Esophagus muscularis mucosa (tissue), 3 donors: ENCODE data around the gene HOXC11.

Experiments used
- POLR2A ChIP-seq: fragments of 450-650 bp; IDR thresholded peaks from one replicate; pipeline ENCODE4 v1.6.1; 2017; ENCODE audit warnings: antibody characterized with exemption, moderate library complexity, mild to moderate bottlenecking, low read depth
- POLR2AphosphoS5 ChIP-seq, 2 donors: sonication (generic); formaldehyde crosslinking; IDR thresholded peaks; one replicate each; pipeline ENCODE4 v1.6.1; 2017; ENCODE audit warnings: antibody characterized with exemption in 2 of 2
- TF ChIP-seq, protein P1 (sequence below), 3 experiments: fragments of 200-600 bp in 2 of 3; fragments of 450-650 bp in 1 of 3; sonication (generic) in 2 of 3; IDR thresholded peaks; one replicate each; pipeline ENCODE4 v1.5.1; 2017 to 2019; ENCODE audit warnings: antibody characterized with exemption in 3 of 3, mild to moderate bottlenecking in 2 of 3, moderate library complexity in 1 of 3

DNA sequence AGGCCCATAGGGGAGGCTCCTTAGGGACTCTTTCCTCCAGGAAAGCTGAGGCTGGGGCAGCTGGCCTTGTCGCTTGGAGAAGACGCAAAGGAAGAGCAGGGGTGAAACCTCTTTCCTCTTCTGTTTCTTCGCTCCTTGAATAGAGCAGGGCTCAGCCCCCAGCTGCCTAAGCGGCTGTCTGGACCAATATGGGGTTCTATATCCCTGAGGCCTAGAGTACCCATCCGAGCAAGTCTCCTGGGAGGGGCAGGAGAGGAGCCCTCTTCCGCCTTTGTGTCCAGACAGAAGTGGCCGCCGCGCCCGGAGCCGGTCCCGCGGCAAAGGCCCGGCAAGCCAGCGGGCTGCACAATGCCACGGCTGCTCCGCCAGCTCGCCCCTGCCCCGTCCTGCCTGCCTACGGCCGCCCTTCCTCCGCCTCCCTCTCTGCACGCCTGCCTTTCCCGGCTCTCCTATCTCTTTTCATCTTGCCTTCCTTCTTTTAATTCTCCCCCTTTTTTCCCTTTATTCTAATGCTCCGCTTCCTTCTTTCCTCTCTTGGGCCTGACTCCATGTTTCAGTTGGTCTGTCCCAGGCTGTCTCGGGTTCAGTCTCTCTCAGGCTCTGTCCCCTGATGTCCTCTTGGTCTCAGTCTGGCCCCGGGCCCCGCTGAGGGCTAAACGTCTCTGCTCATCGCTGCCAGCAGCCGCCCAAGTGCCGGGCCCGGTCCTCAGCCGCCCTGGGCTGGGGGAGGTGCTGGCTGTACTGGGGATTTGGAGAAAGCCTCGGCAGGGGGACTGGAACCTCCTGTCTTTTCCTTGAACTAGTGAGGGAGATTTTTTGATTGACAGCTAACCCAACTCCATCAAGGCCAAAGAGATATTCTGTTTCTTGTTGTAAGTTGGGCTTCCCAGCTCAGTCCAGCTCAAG is 24.5 kb downstream of the HOXC11 start:
- TF ChIP-seq, protein P1, sequence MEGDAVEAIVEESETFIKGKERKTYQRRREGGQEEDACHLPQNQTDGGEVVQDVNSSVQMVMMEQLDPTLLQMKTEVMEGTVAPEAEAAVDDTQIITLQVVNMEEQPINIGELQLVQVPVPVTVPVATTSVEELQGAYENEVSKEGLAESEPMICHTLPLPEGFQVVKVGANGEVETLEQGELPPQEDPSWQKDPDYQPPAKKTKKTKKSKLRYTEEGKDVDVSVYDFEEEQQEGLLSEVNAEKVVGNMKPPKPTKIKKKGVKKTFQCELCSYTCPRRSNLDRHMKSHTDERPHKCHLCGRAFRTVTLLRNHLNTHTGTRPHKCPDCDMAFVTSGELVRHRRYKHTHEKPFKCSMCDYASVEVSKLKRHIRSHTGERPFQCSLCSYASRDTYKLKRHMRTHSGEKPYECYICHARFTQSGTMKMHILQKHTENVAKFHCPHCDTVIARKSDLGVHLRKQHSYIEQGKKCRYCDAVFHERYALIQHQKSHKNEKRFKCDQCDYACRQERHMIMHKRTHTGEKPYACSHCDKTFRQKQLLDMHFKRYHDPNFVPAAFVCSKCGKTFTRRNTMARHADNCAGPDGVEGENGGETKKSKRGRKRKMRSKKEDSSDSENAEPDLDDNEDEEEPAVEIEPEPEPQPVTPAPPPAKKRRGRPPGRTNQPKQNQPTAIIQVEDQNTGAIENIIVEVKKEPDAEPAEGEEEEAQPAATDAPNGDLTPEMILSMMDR (IDR thresholded peaks at IDR 0.05), result no peak
- TF ChIP-seq POLR2AphosphoS5 (IDR thresholded peaks at IDR 0.05), result no peak
- TF ChIP-seq POLR2A, result no peak
